Progenitor cell of endocrine pancreas (in vitro differentiated cells): Measurements from ENCODE around the gene SMARCA5. TPM values are rescaled to one million over a fixed set of nuclear protein-coding genes. Genes with fewer than 3 reads are reported as not detected.

Experiments
- DNase-seq: peaks from one replicate; pipeline ENCODE4 v3.0.0; 2021; ENCODE audit warnings: low spot score; ENCODE audit not compliant: unreplicated experiment
- H3K27ac Mint-ChIP-seq: 2 replicates; pipeline ENCODE4 v1.8.0; 2021; ENCODE audit warnings: mild to moderate bottlenecking, moderate library complexity, mixed read lengths
- H3K27me3 Mint-ChIP-seq: 2 replicates; pipeline ENCODE4 v1.8.0; 2021; ENCODE audit warnings: mixed read lengths
- H3K36me3 Mint-ChIP-seq: 2 replicates; pipeline ENCODE4 v1.8.0; 2022; ENCODE audit warnings: mixed read lengths; ENCODE audit not compliant: insufficient read depth
- H3K4me1 Mint-ChIP-seq: 2 replicates; pipeline ENCODE4 v1.8.0; 2021; ENCODE audit warnings: low read depth, mixed read lengths
- H3K4me3 Mint-ChIP-seq: 2 replicates; pipeline ENCODE4 v1.8.0; 2021; ENCODE audit warnings: low read depth, mild to moderate bottlenecking, moderate library complexity, mixed read lengths
- H3K9me3 Mint-ChIP-seq: 2 replicates; pipeline ENCODE4 v1.8.0; 2021; ENCODE audit warnings: low read depth, mixed read lengths
- total RNA-seq: library from RNA; stranded (reverse); gene quantifications from 2 replicates; pipeline ENCODE4 v1.2.1, GENCODE V29; 2021
- TF ChIP-seq, protein P1 (sequence below): fragments of 200-600 bp; sonication (generic); IDR thresholded peaks from one replicate; pipeline ENCODE4 v1.5.0; 2021; ENCODE audit warnings: antibody characterized with exemption, mild to moderate bottlenecking; ENCODE audit not compliant: unreplicated experiment

SMARCA5 gene
- total RNA-seq, 1 donor from 2014 or later = 86.2 TPM

DNA sequence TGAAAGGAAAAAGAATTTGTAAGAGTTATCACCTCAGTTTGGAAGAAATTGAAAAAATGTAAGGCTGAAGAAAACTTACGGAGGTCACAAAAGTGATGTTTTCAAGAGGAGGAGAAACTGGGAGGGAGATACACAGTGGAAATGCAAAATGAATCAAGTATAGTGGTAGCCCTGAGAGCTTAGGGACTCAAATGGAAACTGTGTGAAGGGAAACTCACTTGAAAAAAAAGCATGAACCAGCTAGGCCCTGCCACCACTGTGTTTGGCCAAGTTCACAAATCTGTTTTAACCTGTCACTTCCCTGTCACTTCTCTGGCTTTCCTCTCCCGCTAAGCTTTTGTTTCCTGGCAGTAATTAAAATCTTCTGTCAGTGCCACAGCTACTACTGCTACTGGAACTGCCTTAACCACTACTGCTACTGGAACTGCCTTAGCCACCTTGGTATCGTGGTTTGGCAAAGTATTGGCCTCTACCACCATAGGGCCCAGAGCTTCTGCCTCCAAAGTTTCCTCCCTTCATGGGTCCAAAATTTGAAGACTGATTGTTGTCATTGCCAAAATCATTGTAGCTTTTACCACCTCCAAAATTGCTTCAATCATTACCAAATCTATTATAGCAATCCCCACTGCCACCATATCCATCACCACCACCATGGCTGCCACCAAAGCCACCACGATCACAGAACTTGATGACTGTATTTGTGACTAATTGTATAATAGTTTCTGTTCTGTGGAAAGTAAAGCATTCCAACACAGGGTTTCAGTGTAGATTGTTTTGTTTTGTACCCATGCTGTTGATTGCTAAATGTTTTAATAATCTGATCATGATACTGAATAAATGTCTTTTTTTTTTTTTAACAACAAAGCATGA is 41.5 kb downstream of the SMARCA5 start:
- Mint-ChIP-seq H3K4me3 (no peak overlapping the region), H3K27ac (peak overlapping the region; percentile 13), H3K36me3 (peaks cover 14% of the 10 kb centered on the region), H3K9me3 (peaks cover 3% of the 10 kb centered on the region), H3K27me3 (no peaks in the 10 kb centered on the region), H3K4me1 (peaks cover 10% of the 10 kb centered on the region)
- TF ChIP-seq, protein P1, sequence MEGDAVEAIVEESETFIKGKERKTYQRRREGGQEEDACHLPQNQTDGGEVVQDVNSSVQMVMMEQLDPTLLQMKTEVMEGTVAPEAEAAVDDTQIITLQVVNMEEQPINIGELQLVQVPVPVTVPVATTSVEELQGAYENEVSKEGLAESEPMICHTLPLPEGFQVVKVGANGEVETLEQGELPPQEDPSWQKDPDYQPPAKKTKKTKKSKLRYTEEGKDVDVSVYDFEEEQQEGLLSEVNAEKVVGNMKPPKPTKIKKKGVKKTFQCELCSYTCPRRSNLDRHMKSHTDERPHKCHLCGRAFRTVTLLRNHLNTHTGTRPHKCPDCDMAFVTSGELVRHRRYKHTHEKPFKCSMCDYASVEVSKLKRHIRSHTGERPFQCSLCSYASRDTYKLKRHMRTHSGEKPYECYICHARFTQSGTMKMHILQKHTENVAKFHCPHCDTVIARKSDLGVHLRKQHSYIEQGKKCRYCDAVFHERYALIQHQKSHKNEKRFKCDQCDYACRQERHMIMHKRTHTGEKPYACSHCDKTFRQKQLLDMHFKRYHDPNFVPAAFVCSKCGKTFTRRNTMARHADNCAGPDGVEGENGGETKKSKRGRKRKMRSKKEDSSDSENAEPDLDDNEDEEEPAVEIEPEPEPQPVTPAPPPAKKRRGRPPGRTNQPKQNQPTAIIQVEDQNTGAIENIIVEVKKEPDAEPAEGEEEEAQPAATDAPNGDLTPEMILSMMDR = no peak
- DNase-seq = no peak

DNA sequence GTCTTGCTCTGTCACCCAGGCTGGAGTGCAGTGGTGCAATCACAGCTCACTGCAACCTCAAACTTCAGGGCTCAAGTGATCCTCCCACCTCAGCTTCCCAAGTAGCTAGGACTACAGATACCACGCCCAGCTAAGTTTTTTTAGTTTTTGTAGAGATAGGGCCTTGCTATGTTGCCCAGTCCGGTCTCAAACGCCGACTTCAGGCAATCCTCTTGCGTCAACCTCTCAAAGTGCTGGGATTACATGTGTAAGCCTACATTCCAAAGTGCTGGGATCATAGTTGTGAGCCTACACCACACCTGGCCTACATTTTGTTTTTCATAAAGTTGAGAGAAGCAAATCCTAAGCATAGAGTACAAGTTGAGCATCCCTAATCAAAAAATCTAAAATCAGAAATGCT is 42.2 kb downstream of the SMARCA5 start:
- H3K27ac Mint-ChIP-seq = no peak overlapping the region
- TF ChIP-seq, protein P1 = no peak
- peaks cover 7% of the 10 kb centered on the region for H3K4me1 Mint-ChIP-seq

DNA sequence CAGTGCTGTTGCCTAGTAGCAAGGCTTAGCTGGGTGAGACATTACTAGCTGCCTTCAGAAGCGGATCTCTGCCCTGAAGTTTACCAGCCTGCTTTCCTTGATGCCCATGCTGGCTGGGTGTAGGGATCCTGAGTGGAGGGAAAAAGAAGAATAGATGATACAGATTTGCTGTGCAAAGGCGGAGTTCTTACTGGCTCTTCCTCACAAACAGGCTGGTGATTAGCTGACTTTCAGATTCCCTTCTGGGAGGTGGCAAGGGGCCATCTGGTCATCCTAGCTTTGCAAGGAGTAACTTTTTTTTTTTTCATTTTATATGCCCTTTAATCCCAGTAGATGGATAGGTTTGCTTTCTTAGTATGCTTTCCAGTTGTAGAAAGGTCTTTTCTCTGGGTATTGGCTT is 44.8 kb downstream of the SMARCA5 start:
- no peak for DNase-seq
- Mint-ChIP-seq H3K27ac (peak overlapping the region; percentile 14), H3K36me3 (peaks cover 2% of the 10 kb centered on the region), H3K4me1 (peaks cover 2% of the 10 kb centered on the region), H3K27me3 (no peaks in the 10 kb centered on the region), H3K4me3 (no peak overlapping the region), H3K9me3 (peaks cover 6% of the 10 kb centered on the region)
- TF ChIP-seq, protein P1 = no peak

More for the DNA sequence above, 42.2 kb downstream of the SMARCA5 start:
- Mint-ChIP-seq H3K27me3 (no peaks in the 10 kb centered on the region), H3K9me3 (peaks cover 3% of the 10 kb centered on the region), H3K36me3 (peaks cover 10% of the 10 kb centered on the region), H3K4me3 (no peak overlapping the region)
- DNase-seq = no peak

DNA sequence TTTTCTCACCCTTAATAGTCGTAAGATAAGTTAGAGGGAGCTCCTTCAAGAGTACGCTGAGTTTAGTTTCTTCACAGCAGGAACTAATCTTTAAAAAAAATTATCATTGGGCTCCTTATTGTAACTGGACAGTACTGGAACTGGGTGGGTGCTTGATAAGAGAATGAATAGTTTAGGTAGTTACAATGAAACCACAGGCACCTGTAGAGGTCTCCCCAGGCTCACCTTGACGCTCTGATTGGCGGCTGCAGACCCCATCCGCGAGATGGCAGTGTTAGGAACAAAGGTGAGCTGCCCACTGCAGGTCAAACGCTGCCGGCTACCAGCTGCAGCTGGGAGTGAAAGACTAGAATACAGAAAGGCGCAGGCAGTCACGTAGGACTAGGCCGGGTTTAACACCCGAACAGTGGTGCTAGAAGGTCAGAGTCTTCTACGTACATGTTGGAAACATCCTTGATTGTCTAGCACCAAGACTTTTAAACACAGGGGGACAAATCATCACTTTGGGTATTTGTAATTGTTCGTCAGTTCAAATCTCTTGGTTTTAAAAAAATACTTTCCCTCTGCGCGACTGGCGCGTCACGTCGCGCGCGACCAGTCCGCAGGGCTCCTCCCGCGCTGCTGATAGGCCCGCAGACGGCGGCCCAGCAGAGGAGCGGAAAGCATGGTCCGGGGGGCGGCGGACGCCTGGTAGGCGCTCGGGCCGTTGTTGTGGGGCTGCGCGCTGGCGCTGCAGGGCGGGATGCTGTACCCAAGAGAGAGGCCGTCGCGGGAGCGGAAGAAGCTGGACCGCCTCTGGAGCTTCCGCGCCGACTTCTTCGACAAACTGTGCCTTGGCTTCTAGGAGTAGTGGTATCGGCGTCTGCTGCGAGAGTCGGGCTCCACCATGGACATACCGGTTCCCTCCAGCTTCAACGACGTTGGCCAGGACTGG is 45.6 kb downstream of the SMARCA5 start:
- Mint-ChIP-seq H3K27ac (peak overlapping the region; percentile 97), H3K9me3 (peaks cover 6% of the 10 kb centered on the region), H3K27me3 (no peaks in the 10 kb centered on the region), H3K36me3 (peaks cover 2% of the 10 kb centered on the region), H3K4me1 (peaks cover 2% of the 10 kb centered on the region), H3K4me3 (peak overlapping the region; percentile 85)
- TF ChIP-seq, protein P1 = peak; percentile 65
- peak; percentile 42 for DNase-seq

DNA sequence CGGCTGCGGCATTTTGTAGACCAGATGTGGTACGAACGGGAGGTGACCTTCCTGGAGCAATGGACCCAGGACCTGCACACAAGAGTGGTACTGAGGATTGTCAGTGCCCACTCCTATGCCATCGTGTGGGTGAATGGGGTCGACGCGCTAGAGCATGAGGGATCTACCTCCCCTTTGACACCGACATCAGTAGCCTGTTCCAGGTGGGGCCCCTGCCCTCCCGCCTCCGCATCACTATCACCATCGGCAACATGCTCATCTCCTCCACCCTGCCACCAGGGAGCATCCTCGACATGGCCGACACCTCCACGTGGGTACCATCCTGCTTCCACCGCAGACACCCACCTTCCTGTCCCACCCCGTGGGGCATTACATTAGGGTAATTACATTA is 46.2 kb downstream of the SMARCA5 start:
- H3K36me3 Mint-ChIP-seq = peaks cover 2% of the 10 kb centered on the region
- no peak for DNase-seq
- peak overlapping the region; percentile 97 for H3K27ac Mint-ChIP-seq
- peaks cover 2% of the 10 kb centered on the region for H3K4me1 Mint-ChIP-seq
- no peaks in the 10 kb centered on the region for H3K27me3 Mint-ChIP-seq
- TF ChIP-seq, protein P1 = no peak
- H3K9me3 Mint-ChIP-seq = peaks cover 6% of the 10 kb centered on the region
- H3K4me3 Mint-ChIP-seq = peak overlapping the region; percentile 85
